Measurements from ENCODE around the gene NTM.

Gene NTM

GRCh38 chr11:131685906-131686305 lies 315.5 kb downstream of the NTM start:
- no peak for DNase-seq (ENCODE audit: low read depth, low spot score)

GRCh38 chr11:131686836-131687235 lies 316.4 kb downstream of the NTM start:
- DNase-seq (ENCODE audit: low read depth, low spot score): no peak

- DNase-seq (ENCODE audit: low read depth, low spot score): no peak
Observed at GRCh38 chr11:131687291-131688047, 317.1 kb downstream of the NTM start.

GRCh38 chr11:131688048-131688693 lies 317.8 kb downstream of the NTM start:
- no peak for DNase-seq (ENCODE audit: low read depth, low spot score)

GRCh38 chr11:131689049-131689925 lies 318.9 kb downstream of the NTM start:
- DNase-seq (ENCODE audit: low read depth, low spot score): no peak

- no peak for DNase-seq (ENCODE audit: low read depth, low spot score)
Observed at GRCh38 chr11:131690362-131690761, 319.9 kb downstream of the NTM start.

GRCh38 chr11:131690776-131691175 lies 320.4 kb downstream of the NTM start:
- no peak for DNase-seq (ENCODE audit: low read depth, low spot score)

- DNase-seq (ENCODE audit: low read depth, low spot score): no peak
Observed at GRCh38 chr11:131691181-131692041, 321.0 kb downstream of the NTM start.

GRCh38 chr11:131692151-131692550 lies 321.7 kb downstream of the NTM start:
- DNase-seq (ENCODE audit: low read depth, low spot score): no peak

GRCh38 chr11:131692961-131693360 lies 322.5 kb downstream of the NTM start:
- no peak for DNase-seq (ENCODE audit: low read depth, low spot score)

- DNase-seq (ENCODE audit: low read depth, low spot score): no peak
Observed at GRCh38 chr11:131693756-131694155, 323.3 kb downstream of the NTM start.

- DNase-seq (ENCODE audit: low read depth, low spot score): no peak
Observed at GRCh38 chr11:131694526-131695424, 324.4 kb downstream of the NTM start.

- no peak for DNase-seq (ENCODE audit: low read depth, low spot score)
Observed at GRCh38 chr11:131695889-131696429, 325.5 kb downstream of the NTM start.

GRCh38 chr11:131696690-131697089 lies 326.3 kb downstream of the NTM start:
- DNase-seq (ENCODE audit: low read depth, low spot score): no peak

- no peak for DNase-seq (ENCODE audit: low read depth, low spot score)
Observed at GRCh38 chr11:131703311-131703710, 332.9 kb downstream of the NTM start.

GRCh38 chr11:131704682-131705081 lies 334.3 kb downstream of the NTM start:
- DNase-seq (ENCODE audit: low read depth, low spot score): no peak

GRCh38 chr11:131710511-131710910 lies 340.1 kb downstream of the NTM start:
- DNase-seq (ENCODE audit: low read depth, low spot score): no peak

GRCh38 chr11:131712897-131713296 lies 342.5 kb downstream of the NTM start:
- no peak for DNase-seq (ENCODE audit: low read depth, low spot score)

- no peak for DNase-seq (ENCODE audit: low read depth, low spot score)
Observed at GRCh38 chr11:131713529-131714134, 343.2 kb downstream of the NTM start.

GRCh38 chr11:131717616-131718015 lies 347.2 kb downstream of the NTM start:
- DNase-seq (ENCODE audit: low read depth, low spot score): no peak

All from iPS DF 19.7 (cell line).